CD14-positive monocyte (primary cell): ENCODE results near the gene MYO1G. TPM values are rescaled to one million over a fixed set of nuclear protein-coding genes. Genes with fewer than 3 reads are reported as not detected.
A peak's percentile ranks its signal among the peaks of the same experiment; 100 is the strongest.

ENCODE experiments used
- DNase-seq, 3 donors: peaks; one replicate each; pipeline ENCODE4 v3.0.0-alpha.2; 2011 to 2022
- H2AFZ ChIP-seq: 2 replicates; pipeline ENCODE4 v1.6.0; 2012; ENCODE audit warnings: mild to moderate bottlenecking, low read depth, low read length, inconsistent platforms; ENCODE audit not compliant: insufficient read depth, poor library complexity, severe bottlenecking
- H3K27ac ChIP-seq, 2 donors: 1 replicate in 1 of 2; 2 replicates in 1 of 2; pipeline ENCODE4 v1.5.1; 2012 to 2013; ENCODE audit warnings: low read length in 2 of 2, control low read depth in 1 of 2, inconsistent platforms in 1 of 2, low read depth in 1 of 2, mild to moderate bottlenecking in 1 of 2
- H3K27me3 ChIP-seq, 2 donors: one replicate each; pipeline versions ENCODE4 v1.6.0 to v1.6.1; 2011 to 2013; ENCODE audit warnings: low read length in 2 of 2; ENCODE audit not compliant: control insufficient read depth in 2 of 2, insufficient read depth in 2 of 2
- H3K36me3 ChIP-seq, 2 donors: replicated peaks in 1 of 2; 1 replicate in 1 of 2; 2 replicates in 1 of 2; pipeline versions ENCODE4 v1.5.1 to v1.6.1; 2012 to 2013; ENCODE audit warnings: low read length in 2 of 2, control low read depth in 1 of 2, inconsistent platforms in 1 of 2, mild to moderate bottlenecking in 1 of 2; ENCODE audit not compliant: insufficient read depth in 2 of 2, control insufficient read depth in 1 of 2
- H3K4me1 ChIP-seq, 2 donors: 1 replicate in 1 of 2; 2 replicates in 1 of 2; pipeline versions ENCODE4 v1.5.1 to v1.6.1; 2012 to 2013; ENCODE audit warnings: low read length in 2 of 2, control low read depth in 1 of 2, inconsistent platforms in 1 of 2, mild to moderate bottlenecking in 1 of 2, moderate library complexity in 1 of 2; ENCODE audit not compliant: insufficient read depth in 2 of 2, control insufficient read depth in 1 of 2
- H3K4me2 ChIP-seq: replicated peaks from 2 replicates; pipeline ENCODE3; 2012; ENCODE audit warnings: low read length, moderate library complexity, mild to moderate bottlenecking; ENCODE audit not compliant: poor library complexity, severe bottlenecking; ENCODE audit errors: extremely low read depth
- H3K4me3 ChIP-seq, 3 experiments: fragments of 200-600 bp in 1 of 3; sonication (generic) in 1 of 3; replicated peaks in 1 of 3; 1 replicate in 2 of 3; 2 replicates in 1 of 3; pipeline ENCODE4 v1.5.1; 2011 to 2013; ENCODE audit warnings: low read length in 3 of 3, mild to moderate bottlenecking in 3 of 3, control low read depth in 2 of 3, low read depth in 2 of 3, inconsistent platforms in 1 of 3, moderate library complexity in 1 of 3
- H3K79me2 ChIP-seq: 2 replicates; pipeline ENCODE4 v1.6.0; 2012; ENCODE audit warnings: mild to moderate bottlenecking, control low read depth, inconsistent platforms, low read length, moderate library complexity; ENCODE audit not compliant: insufficient read depth
- H3K9ac ChIP-seq: 2 replicates; pipeline ENCODE4 v1.6.0; 2017; ENCODE audit warnings: low read length, mild to moderate bottlenecking; ENCODE audit not compliant: insufficient read depth, poor library complexity, severe bottlenecking
- H3K9me3 ChIP-seq, 2 donors: replicated peaks in 1 of 2; 1 replicate in 1 of 2; 2 replicates in 1 of 2; pipeline versions ENCODE4 v1.5.1 to v1.6.1; 2012 to 2013; ENCODE audit warnings: low read length in 2 of 2, control low read depth in 1 of 2; ENCODE audit not compliant: control insufficient read depth in 1 of 2, insufficient read depth in 1 of 2
- H4K20me1 ChIP-seq: 2 replicates; pipeline ENCODE4 v1.6.0; 2012; ENCODE audit warnings: mild to moderate bottlenecking, low read length, control low read depth, moderate library complexity; ENCODE audit not compliant: insufficient read depth
- H3K27ac Mint-ChIP-seq, 7 donors: one replicate each; pipeline ENCODE4 v1.8.0; 2020; ENCODE audit warnings: mild to moderate bottlenecking in 7 of 7, mixed read lengths in 7 of 7, moderate library complexity in 6 of 7, inconsistent platforms in 2 of 7
- H3K27me3 Mint-ChIP-seq, 3 donors: one replicate each; pipeline ENCODE4 v1.8.0; 2021 to 2022; ENCODE audit warnings: low read depth in 3 of 3, mild to moderate bottlenecking in 3 of 3, mixed read lengths in 3 of 3, moderate library complexity in 3 of 3, inconsistent platforms in 1 of 3
- H3K36me3 Mint-ChIP-seq, 2 donors: one replicate each; pipeline ENCODE4 v1.8.0; 2020; ENCODE audit warnings: mixed read lengths in 2 of 2, inconsistent platforms in 1 of 2, mild to moderate bottlenecking in 1 of 2
- H3K4me1 Mint-ChIP-seq: one replicate; pipeline ENCODE4 v1.8.0; 2020; ENCODE audit warnings: mild to moderate bottlenecking, mixed read lengths
- H3K4me3 Mint-ChIP-seq, 2 donors: one replicate each; pipeline ENCODE4 v1.8.0; 2020; ENCODE audit warnings: mild to moderate bottlenecking in 2 of 2, mixed read lengths in 2 of 2, moderate library complexity in 1 of 2
- H3K9me3 Mint-ChIP-seq, 7 donors: one replicate each; pipeline ENCODE4 v1.8.0; 2020 to 2022; ENCODE audit warnings: mixed read lengths in 7 of 7, mild to moderate bottlenecking in 6 of 7, moderate library complexity in 6 of 7, inconsistent platforms in 2 of 7
- WGBS: methylation state at CpG from one replicate; pipeline ENCODE4 v1.1.5; 2013; ENCODE audit warnings: missing lambda C conversion rate; ENCODE audit not compliant: insufficient coverage; 5-methylcytosine and 5-hydroxymethylcytosine counted together
- intact Hi-C, 2 donors: fragments of 100-400 bp; cut with micrococcal nuclease; formaldehyde crosslinking; loops; one replicate each; pipeline versions ENCODE4 v1.15.0 to v1.15.1; 2023
- polyA plus RNA-seq, 3 donors: library from polyadenylated mRNA; depleted of rRNA in 1 of 3; unstranded in 2 of 3; stranded (reverse) in 1 of 3; fragments of 300-500 nt in 2 of 3; fragments of >200 nt in 1 of 3; fragmentation: Illumina TruSeq in 2 of 3; gene quantifications; 1 replicate in 2 of 3; 2 replicates in 1 of 3; pipeline ENCODE4 v1.2.3, GENCODE V29; 2012 to 2021
- TF ChIP-seq, protein P1 (sequence below): fragments of 200-600 bp; IDR thresholded peaks from one replicate; pipeline ENCODE4 v1.8.0; 2022; ENCODE audit warnings: antibody characterized with exemption, mild to moderate bottlenecking

Gene MYO1G
- polyA plus RNA-seq, 3 donors: 119 to 314 (median 135) TPM

DNA sequence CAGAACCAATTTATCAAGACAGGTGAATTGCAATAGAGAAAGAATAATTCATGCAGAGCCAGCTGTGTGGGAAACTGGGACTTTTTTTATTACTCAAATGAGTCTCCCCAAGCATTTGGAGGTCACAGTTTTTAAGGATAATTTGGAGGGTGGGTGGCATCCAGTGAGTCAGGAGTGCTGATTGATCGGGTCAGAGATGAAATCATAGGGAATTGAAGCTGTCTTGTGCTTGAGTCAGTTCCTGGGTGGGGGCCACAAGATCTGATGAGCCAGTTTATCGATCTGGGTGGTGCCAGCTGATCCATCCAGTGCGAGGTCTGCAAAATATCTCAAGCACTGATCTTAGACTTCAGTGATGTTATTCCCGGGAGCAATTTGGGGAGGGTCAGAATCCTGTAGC, 9.9 kb upstream of the MYO1G start:
- H3K36me3 ChIP-seq: peaks cover 10 to 18% of the 10 kb centered on the region in 2 donors
- H3K4me3 Mint-ChIP-seq: no peak overlapping the region
- intact Hi-C loops: loop anchor here in 1 of 2 donors (10.0 kb wide), 1 partner anchor 104 kb away; the partner anchor contains the start of gene PURB
- H3K36me3 Mint-ChIP-seq: peaks cover 32% of the 10 kb centered on the region in 2 donors
- H3K4me2 ChIP-seq: no peak overlapping the region
- WGBS: 89% methylated on average over 3 of the region's 4 CpGs
- no peak overlapping the region for H3K4me3 ChIP-seq
- H3K27ac ChIP-seq: no peak overlapping the region
- no peaks in the 10 kb centered on the region for H3K9me3 ChIP-seq
- H3K9me3 Mint-ChIP-seq: no peaks in the 10 kb centered on the region
- H4K20me1 ChIP-seq: peaks cover 21% of the 10 kb centered on the region
- peak overlapping the region in 2 of 7 donors; percentile 3 to 13 for H3K27ac Mint-ChIP-seq
- peaks cover 30 to 35% of the 10 kb centered on the region in 2 donors for H3K4me1 ChIP-seq
- H3K9ac ChIP-seq: no peak overlapping the region
- DNase-seq: no peak
- H3K27me3 ChIP-seq: no peaks in the 10 kb centered on the region
- TF ChIP-seq, protein P1, sequence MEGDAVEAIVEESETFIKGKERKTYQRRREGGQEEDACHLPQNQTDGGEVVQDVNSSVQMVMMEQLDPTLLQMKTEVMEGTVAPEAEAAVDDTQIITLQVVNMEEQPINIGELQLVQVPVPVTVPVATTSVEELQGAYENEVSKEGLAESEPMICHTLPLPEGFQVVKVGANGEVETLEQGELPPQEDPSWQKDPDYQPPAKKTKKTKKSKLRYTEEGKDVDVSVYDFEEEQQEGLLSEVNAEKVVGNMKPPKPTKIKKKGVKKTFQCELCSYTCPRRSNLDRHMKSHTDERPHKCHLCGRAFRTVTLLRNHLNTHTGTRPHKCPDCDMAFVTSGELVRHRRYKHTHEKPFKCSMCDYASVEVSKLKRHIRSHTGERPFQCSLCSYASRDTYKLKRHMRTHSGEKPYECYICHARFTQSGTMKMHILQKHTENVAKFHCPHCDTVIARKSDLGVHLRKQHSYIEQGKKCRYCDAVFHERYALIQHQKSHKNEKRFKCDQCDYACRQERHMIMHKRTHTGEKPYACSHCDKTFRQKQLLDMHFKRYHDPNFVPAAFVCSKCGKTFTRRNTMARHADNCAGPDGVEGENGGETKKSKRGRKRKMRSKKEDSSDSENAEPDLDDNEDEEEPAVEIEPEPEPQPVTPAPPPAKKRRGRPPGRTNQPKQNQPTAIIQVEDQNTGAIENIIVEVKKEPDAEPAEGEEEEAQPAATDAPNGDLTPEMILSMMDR: no peak
- no peak overlapping the region for H2AFZ ChIP-seq
- H3K79me2 ChIP-seq: peaks cover 27% of the 10 kb centered on the region
- peaks cover 0 to 2% (median 0%) of the 10 kb centered on the region in 3 donors for H3K27me3 Mint-ChIP-seq
- peaks cover 38% of the 10 kb centered on the region for H3K4me1 Mint-ChIP-seq

DNA sequence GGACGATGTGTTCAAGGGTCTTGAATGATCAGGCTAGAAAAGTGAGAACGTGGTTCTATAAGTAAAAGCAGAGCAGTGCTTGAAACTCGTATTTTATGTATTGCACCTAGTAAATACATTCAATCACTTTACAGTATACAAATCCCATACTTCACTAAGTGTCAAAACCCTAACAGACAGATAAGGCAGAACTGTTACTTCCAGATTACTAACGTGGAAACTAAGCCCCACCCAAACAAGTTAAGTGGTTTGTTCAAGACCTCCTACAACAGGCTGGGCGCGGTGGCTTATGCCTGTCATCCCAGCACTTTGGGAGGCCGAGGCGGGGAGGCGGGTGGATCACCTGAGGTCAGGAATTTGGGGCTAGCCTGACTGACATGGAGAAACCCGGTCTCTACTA, 9.2 kb upstream of the MYO1G start:
- peaks cover 43% of the 10 kb centered on the region for H3K4me1 Mint-ChIP-seq
- peaks cover 0 to 2% (median 0%) of the 10 kb centered on the region in 3 donors for H3K27me3 Mint-ChIP-seq
- Histone ChIP-seq H3K27me3 (no peaks in the 10 kb centered on the region), H3K4me2 (no peak overlapping the region), H3K4me1 (peaks cover 30 to 37% of the 10 kb centered on the region in 2 donors), H3K9ac (no peak overlapping the region), H3K4me3 (no peak overlapping the region), H3K9me3 (no peaks in the 10 kb centered on the region), H3K79me2 (peaks cover 29% of the 10 kb centered on the region), H4K20me1 (peaks cover 25% of the 10 kb centered on the region), H3K36me3 (peaks cover 17 to 25% of the 10 kb centered on the region in 2 donors), H2AFZ (no peak overlapping the region), H3K27ac (no peak overlapping the region)
- peak overlapping the region in 2 of 7 donors; percentile 13 to 99 for H3K27ac Mint-ChIP-seq
- H3K9me3 Mint-ChIP-seq: no peaks in the 10 kb centered on the region
- peaks cover 36 to 37% of the 10 kb centered on the region in 2 donors for H3K36me3 Mint-ChIP-seq
- TF ChIP-seq, protein P1: no peak
- WGBS: 57% methylated on average over 1 of the region's 10 CpGs
- intact Hi-C loops: loop anchor here in 1 of 2 donors (10.0 kb wide), 1 partner anchor 103 kb away; the partner anchor contains the start of gene PURB
- no peak for DNase-seq
- no peak overlapping the region for H3K4me3 Mint-ChIP-seq
